Measurements from ENCODE around the gene DDR1. TPM values are rescaled to one million over a fixed set of nuclear protein-coding genes. Genes with fewer than 3 reads are reported as not detected.
"Not testable (repeated sequence)": the region's sequence is repeated elsewhere in the genome, so short reads cannot be mapped to it uniquely, and the experiment has no call there.

DDR1 gene
- total RNA-seq, 2 experiments from 2014 or later, result 6.5 to 6.6 TPM

GRCh38 chr6:30903236-30903635 is 18.9 kb downstream of the DDR1 start:
- ChIA-PET POLR2A (no interaction called here), CTCF (interaction anchor here (0.6 to 0.7 kb wide), 2 partner anchors 133 to 1039 kb away, joined by 3 read pairs; no protein-coding TSS in a partner anchor)
- Histone ChIP-seq H3K9me3 (ENCODE audit: control insufficient read depth in 1 of 2, insufficient read depth in 1 of 2, low read length in 2 of 2) (no peaks in the 10 kb centered on the region), H3K4me1 (ENCODE audit: insufficient read depth, low read length) (peaks cover 7% of the 10 kb centered on the region), H3K27ac (ENCODE audit: low read depth in 1 of 2, low read length in 2 of 2) (no peak overlapping the region), H3K27me3 (ENCODE audit: control insufficient read depth in 1 of 2, insufficient read depth in 2 of 2, low read length in 2 of 2) (no peaks in the 10 kb centered on the region), H3K4me3 (ENCODE audit: low read length) (no peak overlapping the region), H3K36me3 (ENCODE audit: insufficient read depth, low read length) (peaks cover 5% of the 10 kb centered on the region)
- DNase-seq (no peak), ATAC-seq (ENCODE audit: poor library complexity) (no peak)
- intact Hi-C loops (cut with DNase I, micrococcal nuclease), result no loop called here
- no peak for TF ChIP-seq CTCF (IDR thresholded peaks at IDR 0.05)
- H3K27me3 Mint-ChIP-seq, result no peaks in the 10 kb centered on the region
- H3K9me3 Mint-ChIP-seq, result no peaks in the 10 kb centered on the region
- H3K36me3 Mint-ChIP-seq (ENCODE audit: low read depth), result peaks cover 18% of the 10 kb centered on the region
- no peak overlapping the region for H3K27ac Mint-ChIP-seq
- H3K4me1 Mint-ChIP-seq (ENCODE audit: low read depth), result peaks cover 7% of the 10 kb centered on the region
- no peak overlapping the region for H3K4me3 Mint-ChIP-seq

GRCh38 chr6:30907290-30907757 is 23.0 kb downstream of the DDR1 start:
- intact Hi-C loops (cut with DNase I, micrococcal nuclease), result loop anchor here in 1 of 2 experiments (2.0 to 5.0 kb wide), 2 partner anchors 21 to 280 kb away; partner anchors contain the start of gene ATAT1
- ATAC-seq (ENCODE audit: poor library complexity); DNase-seq; H3K9me3 ChIP-seq (ENCODE audit: control insufficient read depth in 1 of 2, insufficient read depth in 1 of 2, low read length in 2 of 2); H3K27me3 Mint-ChIP-seq; H3K27ac Mint-ChIP-seq; H3K27me3 ChIP-seq (ENCODE audit: control insufficient read depth in 1 of 2, insufficient read depth in 2 of 2, low read length in 2 of 2); H3K27ac ChIP-seq (ENCODE audit: low read depth in 1 of 2, low read length in 2 of 2); H3K9me3 Mint-ChIP-seq: not testable (repeated sequence)
- POLR2A ChIA-PET, result interaction anchor here (0.6 to 1.8 kb wide), 16 partner anchors 9 to 956 kb away, joined by 3 to 5 read pairs (median 3); partner anchors contain the start of genes DDR1, MRPS18B and PPP1R10
- CTCF ChIA-PET, result interaction anchor here (1.0 kb wide), 1 partner anchor 173 kb away, joined by 3 read pairs; no protein-coding TSS in a partner anchor
- H3K4me1 ChIP-seq (ENCODE audit: insufficient read depth, low read length), result peaks cover 15% of the 10 kb centered on the region
- Mint-ChIP-seq H3K36me3 (ENCODE audit: low read depth) (peaks cover 28% of the 10 kb centered on the region), H3K4me3 (peak overlapping the region; percentile 98), H3K4me1 (ENCODE audit: low read depth) (peaks cover 16% of the 10 kb centered on the region)
- H3K36me3 ChIP-seq (ENCODE audit: insufficient read depth, low read length), result peaks cover 21% of the 10 kb centered on the region
- peak overlapping the region; percentile 81 for H3K4me3 ChIP-seq (ENCODE audit: low read length)

- H3K4me1 Mint-ChIP-seq (ENCODE audit: low read depth), result peaks cover 16% of the 10 kb centered on the region
- H3K27me3 Mint-ChIP-seq, result no peaks in the 10 kb centered on the region
- peak within 1 kb of the TSS; percentile 81 for H3K4me3 ChIP-seq (ENCODE audit: low read length)
- peaks cover 35% of the 10 kb centered on the region for H3K36me3 Mint-ChIP-seq (ENCODE audit: low read depth)
- ATAC-seq (ENCODE audit: poor library complexity), result peak; percentile 99
- no peak for TF ChIP-seq CTCF (IDR thresholded peaks at IDR 0.05)
- H3K9me3 ChIP-seq (ENCODE audit: control insufficient read depth in 1 of 2, insufficient read depth in 1 of 2, low read length in 2 of 2), result no peaks in the 10 kb centered on the region
- POLR2A ChIA-PET, result interaction anchor here (0.6 to 1.8 kb wide), 16 partner anchors 9 to 956 kb away, joined by 3 to 5 read pairs (median 3); partner anchors contain the start of genes DDR1, MRPS18B and PPP1R10
- H3K27me3 ChIP-seq (ENCODE audit: control insufficient read depth in 1 of 2, insufficient read depth in 2 of 2, low read length in 2 of 2), result no peaks in the 10 kb centered on the region
- intact Hi-C loops (cut with DNase I, micrococcal nuclease), result loop anchor here in 1 of 2 experiments (2.0 to 5.0 kb wide), 2 partner anchors 21 to 281 kb away; partner anchors contain the start of gene ATAT1
- CTCF ChIA-PET, result interaction anchor here (0.9 to 1.0 kb wide), 2 partner anchors 172 to 179 kb away, joined by 3 read pairs; no protein-coding TSS in a partner anchor
- peaks cover 21% of the 10 kb centered on the region for H3K36me3 ChIP-seq (ENCODE audit: insufficient read depth, low read length)
- H3K9me3 Mint-ChIP-seq, result no peaks in the 10 kb centered on the region
- H3K27ac Mint-ChIP-seq, result peak within 1 kb of the TSS; percentile 71
- peak; percentile 90 to 97 (median 94) for DNase-seq
- H3K4me3 Mint-ChIP-seq, result peak within 1 kb of the TSS; percentile 98
- H3K27ac ChIP-seq (ENCODE audit: low read depth in 1 of 2, low read length in 2 of 2), result no peak within 1 kb of the TSS
- peaks cover 15% of the 10 kb centered on the region for H3K4me1 ChIP-seq (ENCODE audit: insufficient read depth, low read length)
These were observed 23.7 kb downstream of the DDR1 start, which contains the start of gene GTF2H4 for GRCh38 chr6:30907758-30908591. GTF2H4 (plus strand) TSS chr6:30908207.
